ENCODE data around the gene ASCL1. TPM values are rescaled to one million over a fixed set of nuclear protein-coding genes. Genes with fewer than 3 reads are reported as not detected.

The ASCL1 gene
- total and polyA plus RNA-seq, 2 of the 13 experiments (the other 11 are each of a cell fraction or from before 2014, with no cell fraction given), result not detected

DNA sequence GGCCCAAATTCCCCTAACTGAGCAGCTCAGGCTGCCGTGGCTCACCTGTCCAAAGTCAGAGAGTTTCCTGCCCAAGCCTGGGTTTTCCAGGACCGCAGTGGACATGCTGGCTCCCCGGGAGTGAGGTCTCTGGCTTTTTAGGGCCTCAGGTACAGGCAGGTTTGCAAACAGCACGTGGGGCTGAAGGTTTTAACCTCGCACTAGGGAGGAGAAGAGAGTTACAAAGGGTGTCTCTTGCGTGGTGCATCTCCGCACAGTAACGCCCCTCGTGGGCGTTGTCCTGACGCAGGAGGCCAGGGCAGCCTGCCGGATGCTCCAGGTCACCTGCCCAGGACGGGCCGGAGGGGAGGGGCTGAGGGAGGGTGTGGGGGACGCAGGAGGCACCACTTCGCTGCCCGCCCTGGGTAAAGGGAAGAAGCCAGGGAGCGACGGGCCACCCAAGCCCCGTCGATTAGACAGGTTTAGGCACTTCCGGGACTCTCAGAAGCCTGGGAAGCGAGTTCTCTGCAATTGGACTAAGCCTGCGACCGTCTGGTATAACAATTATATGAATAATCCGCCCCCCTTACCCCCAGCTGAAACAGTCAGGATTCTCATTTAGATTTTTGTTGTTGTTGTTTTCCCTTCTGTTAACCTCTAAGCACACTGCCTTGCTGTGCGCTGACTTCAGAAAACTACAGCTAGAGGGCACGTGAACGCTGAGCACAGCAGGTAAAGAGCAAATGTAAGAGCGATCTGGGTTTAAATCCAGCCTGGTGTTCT is 40.3 kb upstream of the ASCL1 start, which contains the start of gene PAH (continued):
- TF ChIP-seq, protein P1, sequence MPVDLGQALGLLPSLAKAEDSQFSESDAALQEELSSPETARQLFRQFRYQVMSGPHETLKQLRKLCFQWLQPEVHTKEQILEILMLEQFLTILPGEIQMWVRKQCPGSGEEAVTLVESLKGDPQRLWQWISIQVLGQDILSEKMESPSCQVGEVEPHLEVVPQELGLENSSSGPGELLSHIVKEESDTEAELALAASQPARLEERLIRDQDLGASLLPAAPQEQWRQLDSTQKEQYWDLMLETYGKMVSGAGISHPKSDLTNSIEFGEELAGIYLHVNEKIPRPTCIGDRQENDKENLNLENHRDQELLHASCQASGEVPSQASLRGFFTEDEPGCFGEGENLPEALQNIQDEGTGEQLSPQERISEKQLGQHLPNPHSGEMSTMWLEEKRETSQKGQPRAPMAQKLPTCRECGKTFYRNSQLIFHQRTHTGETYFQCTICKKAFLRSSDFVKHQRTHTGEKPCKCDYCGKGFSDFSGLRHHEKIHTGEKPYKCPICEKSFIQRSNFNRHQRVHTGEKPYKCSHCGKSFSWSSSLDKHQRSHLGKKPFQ (CRISPR knock-in tag; IDR thresholded peaks at IDR 0.05; ENCODE audit: insufficient replicate concordance), result peak; percentile 28
- TF ChIP-seq ZNF33A (CRISPR knock-in tag; IDR thresholded peaks at IDR 0.05; ENCODE audit: borderline replicate concordance) (no peak), ZFP90 (CRISPR knock-in tag; IDR thresholded peaks at IDR 0.05; ENCODE audit: borderline replicate concordance) (no peak), TBP (CRISPR knock-in tag; IDR thresholded peaks at IDR 0.05) (no peak)
- TF ChIP-seq, protein P2, sequence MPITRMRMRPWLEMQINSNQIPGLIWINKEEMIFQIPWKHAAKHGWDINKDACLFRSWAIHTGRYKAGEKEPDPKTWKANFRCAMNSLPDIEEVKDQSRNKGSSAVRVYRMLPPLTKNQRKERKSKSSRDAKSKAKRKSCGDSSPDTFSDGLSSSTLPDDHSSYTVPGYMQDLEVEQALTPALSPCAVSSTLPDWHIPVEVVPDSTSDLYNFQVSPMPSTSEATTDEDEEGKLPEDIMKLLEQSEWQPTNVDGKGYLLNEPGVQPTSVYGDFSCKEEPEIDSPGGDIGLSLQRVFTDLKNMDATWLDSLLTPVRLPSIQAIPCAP (CRISPR knock-in tag; IDR thresholded peaks at IDR 0.05; ENCODE audit: low read depth), result no peak

DNA sequence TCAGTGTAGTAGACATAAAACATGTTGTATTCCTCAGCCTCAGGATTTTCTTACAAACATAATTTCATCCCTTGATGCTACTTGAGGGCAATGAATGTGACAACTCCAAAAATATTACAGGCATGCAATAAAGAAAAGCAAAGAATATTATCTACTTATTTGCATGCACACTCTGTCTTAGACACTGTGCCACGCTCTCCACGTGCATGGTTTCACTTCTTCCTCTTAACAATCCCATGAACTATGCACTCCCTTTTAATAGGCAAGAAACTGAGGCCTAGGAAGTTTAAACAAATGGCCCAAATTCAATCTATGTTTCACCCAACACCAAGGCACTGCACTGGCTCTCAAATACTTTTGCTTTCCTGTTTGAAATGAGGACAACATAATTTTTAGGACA is 38.6 kb upstream of the ASCL1 start:
- 0 out of 2 replicates have a peak, but pooled peaks have one; percentile 34 for TF ChIP-seq RORA (CRISPR knock-in tag; IDR thresholded peaks at IDR 0.05)
- 0 out of 2 replicates have a peak, but pooled peaks have one; percentile 3 for TF ChIP-seq ZNF546 (CRISPR knock-in tag; conservative IDR thresholded peaks at IDR 0.05)
- TF ChIP-seq TMF1 (CRISPR knock-in tag; IDR thresholded peaks at IDR 0.05; ENCODE audit: low read depth), result no peak
- TF ChIP-seq, protein P3, sequence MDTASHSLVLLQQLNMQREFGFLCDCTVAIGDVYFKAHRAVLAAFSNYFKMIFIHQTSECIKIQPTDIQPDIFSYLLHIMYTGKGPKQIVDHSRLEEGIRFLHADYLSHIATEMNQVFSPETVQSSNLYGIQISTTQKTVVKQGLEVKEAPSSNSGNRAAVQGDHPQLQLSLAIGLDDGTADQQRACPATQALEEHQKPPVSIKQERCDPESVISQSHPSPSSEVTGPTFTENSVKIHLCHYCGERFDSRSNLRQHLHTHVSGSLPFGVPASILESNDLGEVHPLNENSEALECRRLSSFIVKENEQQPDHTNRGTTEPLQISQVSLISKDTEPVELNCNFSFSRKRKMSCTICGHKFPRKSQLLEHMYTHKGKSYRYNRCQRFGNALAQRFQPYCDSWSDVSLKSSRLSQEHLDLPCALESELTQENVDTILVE (CRISPR knock-in tag; IDR thresholded peaks at IDR 0.05), result no peak
- FAIRE-seq, result no peak
- Histone ChIP-seq H3K27me3 (ENCODE audit: control insufficient read depth in 1 of 2, insufficient read depth in 2 of 2, low read length in 2 of 2) (no peaks in the 10 kb centered on the region; a peak in 1 of 5 replicates), H3K27ac (ENCODE audit: extremely low read length, insufficient read depth, low read length) (peak overlapping the region; percentile 39), H3K9me3 (ENCODE audit: low read length) (no peaks in the 10 kb centered on the region), H3K4me3 (replicated peaks in 1 of 3; ENCODE audit: insufficient read depth in 1 of 3, low read depth in 2 of 3, low read length in 3 of 3) (no peak overlapping the region), H2AFZ (ENCODE audit: low read length) (peak overlapping the region; percentile 11), H3K4me2 (ENCODE audit: low read depth, low read length) (peak overlapping the region; percentile 38; the same call in 1 of the 2 replicates), H3K9ac (ENCODE audit: insufficient read depth, low read depth, low read length) (no peak overlapping the region; the same call in 1 of the 2 replicates), H3K79me2 (ENCODE audit: insufficient read depth, low read length) (peaks cover 41% of the 10 kb centered on the region), H3K4me1 (ENCODE audit: insufficient read depth, low read length) (peaks cover 79% of the 10 kb centered on the region), H3K36me3 (replicated peaks in 1 of 2; ENCODE audit: control insufficient read depth in 1 of 2, insufficient read depth in 2 of 2, low read length in 2 of 2) (no peaks in the 10 kb centered on the region; a peak in 1 of 5 replicates), H4K20me1 (ENCODE audit: insufficient read depth, low read length) (no peaks in the 10 kb centered on the region)
- CTCF ChIA-PET (ENCODE audit: low intra/inter-chr PET ratio, low total read pairs), result no interaction called here
- POLR2A ChIA-PET, result interaction anchor here (3.8 to 5.9 kb wide), 3 partner anchors 15 to 33 kb away, joined by 40 to 83 read pairs (median 60); no protein-coding TSS in a partner anchor
- no peak for ATAC-seq
- 67% methylated on average over 2 of the region's 2 CpGs for WGBS (ENCODE audit: low lambda C conversion rate)
- no peak for DNase-seq (ENCODE audit: low spot score)
- in situ Hi-C loops (cut with HindIII; ENCODE audit: extremely low pct_ligation_motif_present, low pct_unique_long_range_greater_than_20kb), result loop anchor here (5.0 kb wide), 1 partner anchor 37 kb away; no protein-coding TSS in a partner anchor
- no TSS peak for BruUV-seq (replicated peaks)
- intact Hi-C loops (cut with micrococcal nuclease; ENCODE audit: unreplicated experiment), result no loop called here

Measured in HepG2 (cell line).